Colonic mucosa (tissue), 4 donors: ENCODE results near the gene CCDC107. TPM values are rescaled to one million over a fixed set of nuclear protein-coding genes. Genes with fewer than 3 reads are reported as not detected.

Experiments
- DNase-seq: peaks from one replicate; pipeline ENCODE4 v3.0.0-alpha.2; 2020
- H3K27ac ChIP-seq: fragments of 200-600 bp; one replicate; pipeline ENCODE4 v1.8.0; 2021
- H3K27me3 ChIP-seq: fragments of 200-600 bp; one replicate; pipeline ENCODE4 v1.8.0; 2021
- H3K36me3 ChIP-seq: fragments of 200-600 bp; one replicate; pipeline ENCODE4 v1.8.0; 2021
- H3K4me1 ChIP-seq: fragments of 200-600 bp; one replicate; pipeline ENCODE4 v1.8.0; 2021; ENCODE audit warnings: mild to moderate bottlenecking
- H3K4me3 ChIP-seq: fragments of 200-600 bp; one replicate; pipeline ENCODE4 v1.8.0; 2021
- H3K9ac ChIP-seq, 2 donors: one replicate each; pipeline ENCODE4 v1.7.0; 2013; ENCODE audit warnings: control low read depth in 2 of 2, low read depth in 2 of 2, low read length in 2 of 2
- H3K9me3 ChIP-seq: fragments of 200-600 bp; one replicate; pipeline ENCODE4 v1.8.0; 2021
- intact Hi-C: fragments of 100-400 bp; cut with DNase I; formaldehyde crosslinking; loops from one replicate; pipeline ENCODE4 v1.14.1; 2022
- total RNA-seq, 2 donors: library from RNA; stranded (reverse); fragmentation: NEBNext Ultra II Directional in 1 of 2; extraction: Animal tissue kit (Norgen Biotek cat#: 25700) in 1 of 2; gene quantifications; one replicate each; pipeline ENCODE4 v1.2.1, GENCODE V29; 2021
- TF ChIP-seq, protein P1 (sequence below): fragments of 200-600 bp; IDR thresholded peaks from one replicate; pipeline ENCODE4 v1.8.0; 2022; ENCODE audit warnings: antibody characterized with exemption, mild to moderate bottlenecking
- donor health status: healthy.
- donor health status: DM: no; HTN: no; CAD: no.
- donor health status: DM: no; HTN: no; CAD: no.

CCDC107 gene
- total RNA-seq, 2 donors from 2014 or later, result 19.4 to 38.3 TPM

DNA sequence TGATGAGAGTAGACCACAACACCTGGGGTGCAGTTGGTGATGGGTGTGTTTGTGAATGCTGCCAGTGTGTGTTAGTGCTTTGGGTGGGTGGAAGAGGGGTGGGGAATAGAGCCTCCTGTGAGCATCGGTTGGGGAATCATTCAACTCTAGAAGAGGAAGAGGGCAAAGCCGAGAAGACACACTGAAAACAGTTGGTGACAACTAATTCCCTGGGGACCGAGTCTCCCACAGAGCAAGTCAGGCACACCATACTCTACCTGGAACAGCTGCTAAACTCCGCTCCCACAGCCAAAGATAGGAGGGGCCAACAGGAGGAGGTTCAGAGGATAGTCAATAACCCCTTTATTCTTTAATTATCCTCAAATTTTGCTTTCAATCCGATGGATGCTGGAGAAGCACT is 8.5 kb downstream of the CCDC107 start:
- H3K4me1 ChIP-seq, result peaks cover 9% of the 10 kb centered on the region
- no peaks in the 10 kb centered on the region for H3K9me3 ChIP-seq
- DNase-seq, result no peak
- no peak overlapping the region for H3K27ac ChIP-seq
- no peaks in the 10 kb centered on the region for H3K27me3 ChIP-seq
- H3K4me3 ChIP-seq, result no peak overlapping the region
- intact Hi-C loops, result no loop called here
- no peak overlapping the region for H3K9ac ChIP-seq
- no peaks in the 10 kb centered on the region for H3K36me3 ChIP-seq
- TF ChIP-seq, protein P1, sequence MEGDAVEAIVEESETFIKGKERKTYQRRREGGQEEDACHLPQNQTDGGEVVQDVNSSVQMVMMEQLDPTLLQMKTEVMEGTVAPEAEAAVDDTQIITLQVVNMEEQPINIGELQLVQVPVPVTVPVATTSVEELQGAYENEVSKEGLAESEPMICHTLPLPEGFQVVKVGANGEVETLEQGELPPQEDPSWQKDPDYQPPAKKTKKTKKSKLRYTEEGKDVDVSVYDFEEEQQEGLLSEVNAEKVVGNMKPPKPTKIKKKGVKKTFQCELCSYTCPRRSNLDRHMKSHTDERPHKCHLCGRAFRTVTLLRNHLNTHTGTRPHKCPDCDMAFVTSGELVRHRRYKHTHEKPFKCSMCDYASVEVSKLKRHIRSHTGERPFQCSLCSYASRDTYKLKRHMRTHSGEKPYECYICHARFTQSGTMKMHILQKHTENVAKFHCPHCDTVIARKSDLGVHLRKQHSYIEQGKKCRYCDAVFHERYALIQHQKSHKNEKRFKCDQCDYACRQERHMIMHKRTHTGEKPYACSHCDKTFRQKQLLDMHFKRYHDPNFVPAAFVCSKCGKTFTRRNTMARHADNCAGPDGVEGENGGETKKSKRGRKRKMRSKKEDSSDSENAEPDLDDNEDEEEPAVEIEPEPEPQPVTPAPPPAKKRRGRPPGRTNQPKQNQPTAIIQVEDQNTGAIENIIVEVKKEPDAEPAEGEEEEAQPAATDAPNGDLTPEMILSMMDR, result no peak

DNA sequence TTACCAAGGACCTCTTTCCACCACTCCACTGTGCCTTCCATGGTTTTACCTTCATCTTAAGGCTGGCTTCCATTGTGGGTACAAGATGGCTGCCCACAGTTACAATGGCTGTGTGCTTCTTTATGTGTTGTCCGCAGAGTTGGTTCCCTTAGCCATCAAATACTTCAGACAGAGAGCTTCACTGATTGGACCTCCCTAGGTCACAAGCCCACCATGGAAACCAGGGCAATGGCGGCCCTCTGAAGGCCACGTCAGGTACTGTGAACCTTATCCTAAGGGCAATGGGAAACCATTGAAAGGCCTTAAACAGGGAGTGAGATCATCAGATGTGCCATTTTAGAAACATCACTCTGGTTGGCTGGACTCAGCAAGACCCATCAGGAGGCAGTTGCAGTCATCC is 9.8 kb downstream of the CCDC107 start:
- Histone ChIP-seq H3K4me1 (peaks cover 4% of the 10 kb centered on the region), H3K27ac (no peak overlapping the region), H3K36me3 (no peaks in the 10 kb centered on the region), H3K9ac (no peak overlapping the region), H3K4me3 (no peak overlapping the region), H3K9me3 (no peaks in the 10 kb centered on the region), H3K27me3 (no peaks in the 10 kb centered on the region)
- no peak for DNase-seq
- TF ChIP-seq, protein P1, result no peak
- intact Hi-C loops, result no loop called here

DNA sequence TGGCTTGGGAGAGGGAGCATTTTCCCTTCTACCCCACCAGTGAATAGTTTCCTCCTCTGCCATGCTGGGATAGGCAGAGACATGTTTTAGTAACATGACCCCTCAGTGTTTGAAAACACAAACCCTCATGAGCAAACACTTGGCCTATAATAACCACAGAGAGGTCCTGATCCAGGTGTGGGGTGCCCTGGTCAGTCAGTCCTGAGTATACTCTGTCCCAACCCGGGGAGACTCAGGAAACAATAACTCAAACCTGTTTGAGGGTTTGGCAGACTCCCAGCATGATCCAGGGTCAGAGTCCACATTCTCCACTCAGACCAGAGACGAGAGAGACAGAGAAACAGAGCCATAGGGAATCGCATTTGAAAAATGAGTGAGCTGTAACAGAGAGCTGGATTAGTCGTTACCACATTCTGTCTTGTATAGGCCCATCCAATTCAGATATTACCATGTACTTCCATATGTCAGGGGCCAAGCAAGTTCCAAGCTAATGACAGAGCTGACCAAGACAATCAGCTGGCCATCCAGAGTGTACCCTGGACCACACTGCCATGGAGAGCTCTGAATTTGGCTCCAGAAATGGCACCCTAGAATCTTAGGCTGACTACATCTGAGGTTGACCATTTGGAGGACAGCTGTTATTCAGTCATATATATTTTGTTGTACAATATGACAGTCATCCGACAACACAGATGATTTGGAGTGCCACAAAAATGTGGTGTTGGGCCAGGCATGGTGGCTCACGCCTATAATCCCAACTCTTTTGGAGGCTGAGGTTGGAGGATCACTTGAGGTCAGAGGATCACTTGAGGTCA is 11.4 kb downstream of the CCDC107 start:
- Histone ChIP-seq H3K36me3 (no peaks in the 10 kb centered on the region), H3K9me3 (no peaks in the 10 kb centered on the region), H3K27me3 (no peaks in the 10 kb centered on the region), H3K27ac (peak overlapping the region; percentile 68), H3K9ac (peak overlapping the region in 1 of 2 donors; percentile 16), H3K4me3 (no peak overlapping the region), H3K4me1 (no peaks in the 10 kb centered on the region)
- peak; percentile 94 for DNase-seq
- intact Hi-C loops, result no loop called here
- TF ChIP-seq, protein P1, result no peak

DNA sequence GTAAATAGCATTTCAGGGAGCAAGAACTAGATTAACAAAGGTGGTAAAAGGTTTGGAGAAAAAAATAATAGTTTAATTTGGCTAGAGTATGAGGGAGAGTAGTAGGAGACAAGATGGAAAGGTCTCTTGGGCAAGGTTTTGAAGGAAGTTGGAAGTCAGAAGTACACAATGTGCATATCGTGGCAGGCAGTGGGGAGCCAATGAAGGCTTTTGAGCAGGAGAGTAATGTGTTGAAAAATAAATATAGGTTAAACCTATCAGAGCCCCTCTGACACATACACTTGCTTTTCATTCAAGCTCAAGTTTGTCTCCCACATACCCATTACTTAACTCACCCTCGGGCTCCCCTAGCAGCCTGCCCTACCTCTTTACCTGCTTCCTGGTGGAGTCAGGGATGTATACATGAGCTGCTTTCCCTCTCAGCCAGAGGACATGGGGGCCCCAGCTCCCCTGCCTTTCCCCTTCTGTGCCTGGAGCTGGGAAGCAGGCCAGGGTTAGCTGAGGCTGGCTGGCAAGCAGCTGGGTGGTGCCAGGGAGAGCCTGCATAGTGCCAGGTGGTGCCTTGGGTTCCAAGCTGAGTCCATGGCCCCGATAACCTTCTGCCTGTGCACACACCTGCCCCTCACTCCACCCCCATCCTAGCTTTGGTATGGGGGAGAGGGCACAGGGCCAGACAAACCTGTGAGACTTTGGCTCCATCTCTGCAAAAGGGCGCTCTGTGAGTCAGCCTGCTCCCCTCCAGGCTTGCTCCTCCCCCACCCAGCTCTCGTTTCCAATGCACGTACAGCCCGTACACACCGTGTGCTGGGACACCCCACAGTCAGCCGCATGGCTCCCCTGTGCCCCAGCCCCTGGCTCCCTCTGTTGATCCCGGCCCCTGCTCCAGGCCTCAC is 15.3 kb downstream of the CCDC107 start, which contains the start of gene CA9:
Gene CA9, plus strand, starts transcription at position 797 of the 893 bp plus-strand sequence. Its CDS starts 32 bp downstream, at position 829.
- intact Hi-C loops, result no loop called here
- H3K9ac ChIP-seq, result peak within 1 kb of the TSS in 1 of 2 donors; percentile 34
- peak; percentile 54 for DNase-seq
- H3K36me3 ChIP-seq, result no peaks in the 10 kb centered on the region
- TF ChIP-seq, protein P1, result no peak
- H3K4me1 ChIP-seq, result peaks cover 9% of the 10 kb centered on the region
- no peak within 1 kb of the TSS for H3K27ac ChIP-seq
- H3K27me3 ChIP-seq, result no peaks in the 10 kb centered on the region
- H3K9me3 ChIP-seq, result no peaks in the 10 kb centered on the region
- no peak within 1 kb of the TSS for H3K4me3 ChIP-seq

DNA sequence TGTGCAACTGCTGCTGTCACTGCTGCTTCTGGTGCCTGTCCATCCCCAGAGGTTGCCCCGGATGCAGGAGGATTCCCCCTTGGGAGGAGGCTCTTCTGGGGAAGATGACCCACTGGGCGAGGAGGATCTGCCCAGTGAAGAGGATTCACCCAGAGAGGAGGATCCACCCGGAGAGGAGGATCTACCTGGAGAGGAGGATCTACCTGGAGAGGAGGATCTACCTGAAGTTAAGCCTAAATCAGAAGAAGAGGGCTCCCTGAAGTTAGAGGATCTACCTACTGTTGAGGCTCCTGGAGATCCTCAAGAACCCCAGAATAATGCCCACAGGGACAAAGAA is 15.9 kb downstream of the CCDC107 start:
- Histone ChIP-seq H3K9me3 (no peaks in the 10 kb centered on the region), H3K36me3 (no peaks in the 10 kb centered on the region), H3K4me1 (peaks cover 9% of the 10 kb centered on the region), H3K27ac (no peak overlapping the region), H3K9ac (peak overlapping the region in 1 of 2 donors; percentile 34), H3K4me3 (no peak overlapping the region), H3K27me3 (no peaks in the 10 kb centered on the region)
- TF ChIP-seq, protein P1, result no peak
- intact Hi-C loops, result no loop called here
- no peak for DNase-seq
